LHCN-M2 (cell line): ENCODE data around the gene TMEM217. TPM values are rescaled to one million over a fixed set of nuclear protein-coding genes. Genes with fewer than 3 reads are reported as not detected.

Experiments
- DNase-seq: peaks from one replicate; pipeline ENCODE4 v3.0.0-alpha.2; 2012; ENCODE audit warnings: low read depth
- total RNA-seq: library from RNA; depleted of rRNA; stranded (reverse); fragments of >200 nt; gene quantifications from 2 replicates; pipeline ENCODE4 v1.2.3, GENCODE V29; 2014

Gene TMEM217
- total RNA-seq, 1 experiment from 2014 or later, result 0.40 TPM

- DNase-seq, result no peak
Measured at GRCh38 chr6:37280162-37280887, 22.4 kb upstream of the TMEM217 start.

GRCh38 chr6:37279366-37280134 lies 21.6 kb upstream of the TMEM217 start:
- DNase-seq, result peak; percentile 59

GRCh38 chr6:37277001-37277409 lies 19.1 kb upstream of the TMEM217 start:
- DNase-seq, result no peak

GRCh38 chr6:37275350-37275749 lies 17.4 kb upstream of the TMEM217 start:
- no peak for DNase-seq

GRCh38 chr6:37273690-37274089 lies 15.7 kb upstream of the TMEM217 start:
- no peak for DNase-seq

- no peak for DNase-seq
Measured at GRCh38 chr6:37272834-37273566, 15.1 kb upstream of the TMEM217 start.

- no peak for DNase-seq
Measured at GRCh38 chr6:37269105-37269504, 11.2 kb upstream of the TMEM217 start.

- DNase-seq, result no peak
Measured at GRCh38 chr6:37265860-37266259, 7.9 kb upstream of the TMEM217 start.

- DNase-seq, result no peak
Measured at GRCh38 chr6:37265001-37265400, 7.1 kb upstream of the TMEM217 start.

- DNase-seq, result no peak
Measured at GRCh38 chr6:37262446-37263026, 4.6 kb upstream of the TMEM217 start.

GRCh38 chr6:37261198-37261597 lies 3.3 kb upstream of the TMEM217 start:
- DNase-seq, result no peak

GRCh38 chr6:37260444-37260843 lies 2.5 kb upstream of the TMEM217 start:
- DNase-seq, result no peak

GRCh38 chr6:37260040-37260439 lies 2.1 kb upstream of the TMEM217 start:
- no peak for DNase-seq

GRCh38 chr6:37259191-37259590 lies 1.2 kb upstream of the TMEM217 start:
- no peak for DNase-seq

GRCh38 chr6:37258405-37259105 lies 611 bp upstream of the TMEM217 start:
- no peak for DNase-seq

- DNase-seq, result no peak
Measured at GRCh38 chr6:37257320-37257633, 667 bp downstream of the TMEM217 start.

- DNase-seq, result no peak
Measured at GRCh38 chr6:37256692-37257319, 1.1 kb downstream of the TMEM217 start.

- DNase-seq, result no peak
Measured at GRCh38 chr6:37254881-37255280, 3.1 kb downstream of the TMEM217 start.

GRCh38 chr6:37253486-37254007 lies 4.4 kb downstream of the TMEM217 start:
- DNase-seq, result no peak

- peak; percentile 44 for DNase-seq
Measured at GRCh38 chr6:37251211-37251780, 6.6 kb downstream of the TMEM217 start.
